ENCODE measurements around the gene C2CD4D. TPM values are rescaled to one million over a fixed set of nuclear protein-coding genes. Genes with fewer than 3 reads are reported as not detected.

C2CD4D gene
- total RNA-seq, 1 experiment from 2014 or later: 1.2 TPM

GRCh38 chr1:151847867-151848596 is 8.4 kb upstream of the C2CD4D start:
- ChIA-PET POLR2A (interaction anchor here (0.6 to 0.7 kb wide), 3 partner anchors 8 to 1641 kb away, joined by 3 to 4 read pairs (median 4); no protein-coding TSS in a partner anchor), CTCF (no interaction called here)
- BruUV-seq (replicated peaks): no TSS peak
- Histone ChIP-seq H3K4me3 (ENCODE audit: low read depth in 2 of 2, low read length in 2 of 2) (no peak overlapping the region), H3K27me3 (ENCODE audit: control insufficient read depth, insufficient read depth, low read length) (no peaks in the 10 kb centered on the region), H3K36me3 (ENCODE audit: control insufficient read depth, insufficient read depth, low read length) (no peaks in the 10 kb centered on the region), H3K4me1 (ENCODE audit: control insufficient read depth, insufficient read depth, low read length) (no peaks in the 10 kb centered on the region), H3K9me3 (ENCODE audit: control insufficient read depth, insufficient read depth, low read depth, low read length) (no peaks in the 10 kb centered on the region), H3K27ac (ENCODE audit: low read length) (no peak overlapping the region)
- TF ChIP-seq, protein P1, sequence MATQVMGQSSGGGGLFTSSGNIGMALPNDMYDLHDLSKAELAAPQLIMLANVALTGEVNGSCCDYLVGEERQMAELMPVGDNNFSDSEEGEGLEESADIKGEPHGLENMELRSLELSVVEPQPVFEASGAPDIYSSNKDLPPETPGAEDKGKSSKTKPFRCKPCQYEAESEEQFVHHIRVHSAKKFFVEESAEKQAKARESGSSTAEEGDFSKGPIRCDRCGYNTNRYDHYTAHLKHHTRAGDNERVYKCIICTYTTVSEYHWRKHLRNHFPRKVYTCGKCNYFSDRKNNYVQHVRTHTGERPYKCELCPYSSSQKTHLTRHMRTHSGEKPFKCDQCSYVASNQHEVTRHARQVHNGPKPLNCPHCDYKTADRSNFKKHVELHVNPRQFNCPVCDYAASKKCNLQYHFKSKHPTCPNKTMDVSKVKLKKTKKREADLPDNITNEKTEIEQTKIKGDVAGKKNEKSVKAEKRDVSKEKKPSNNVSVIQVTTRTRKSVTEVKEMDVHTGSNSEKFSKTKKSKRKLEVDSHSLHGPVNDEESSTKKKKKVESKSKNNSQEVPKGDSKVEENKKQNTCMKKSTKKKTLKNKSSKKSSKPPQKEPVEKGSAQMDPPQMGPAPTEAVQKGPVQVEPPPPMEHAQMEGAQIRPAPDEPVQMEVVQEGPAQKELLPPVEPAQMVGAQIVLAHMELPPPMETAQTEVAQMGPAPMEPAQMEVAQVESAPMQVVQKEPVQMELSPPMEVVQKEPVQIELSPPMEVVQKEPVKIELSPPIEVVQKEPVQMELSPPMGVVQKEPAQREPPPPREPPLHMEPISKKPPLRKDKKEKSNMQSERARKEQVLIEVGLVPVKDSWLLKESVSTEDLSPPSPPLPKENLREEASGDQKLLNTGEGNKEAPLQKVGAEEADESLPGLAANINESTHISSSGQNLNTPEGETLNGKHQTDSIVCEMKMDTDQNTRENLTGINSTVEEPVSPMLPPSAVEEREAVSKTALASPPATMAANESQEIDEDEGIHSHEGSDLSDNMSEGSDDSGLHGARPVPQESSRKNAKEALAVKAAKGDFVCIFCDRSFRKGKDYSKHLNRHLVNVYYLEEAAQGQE (IDR thresholded peaks at IDR 0.05; ENCODE audit: insufficient read depth in 1 of 2, low read depth in 2 of 2, low read length in 1 of 2): no peak
- TF ChIP-seq POLR2AphosphoS5 (IDR thresholded peaks at IDR 0.05; ENCODE audit: low read depth, low read length): no peak
- no peak for TF ChIP-seq SIN3A (IDR thresholded peaks at IDR 0.05; ENCODE audit: borderline replicate concordance, insufficient read depth, low read depth, low read length)
- TF ChIP-seq, protein P2, sequence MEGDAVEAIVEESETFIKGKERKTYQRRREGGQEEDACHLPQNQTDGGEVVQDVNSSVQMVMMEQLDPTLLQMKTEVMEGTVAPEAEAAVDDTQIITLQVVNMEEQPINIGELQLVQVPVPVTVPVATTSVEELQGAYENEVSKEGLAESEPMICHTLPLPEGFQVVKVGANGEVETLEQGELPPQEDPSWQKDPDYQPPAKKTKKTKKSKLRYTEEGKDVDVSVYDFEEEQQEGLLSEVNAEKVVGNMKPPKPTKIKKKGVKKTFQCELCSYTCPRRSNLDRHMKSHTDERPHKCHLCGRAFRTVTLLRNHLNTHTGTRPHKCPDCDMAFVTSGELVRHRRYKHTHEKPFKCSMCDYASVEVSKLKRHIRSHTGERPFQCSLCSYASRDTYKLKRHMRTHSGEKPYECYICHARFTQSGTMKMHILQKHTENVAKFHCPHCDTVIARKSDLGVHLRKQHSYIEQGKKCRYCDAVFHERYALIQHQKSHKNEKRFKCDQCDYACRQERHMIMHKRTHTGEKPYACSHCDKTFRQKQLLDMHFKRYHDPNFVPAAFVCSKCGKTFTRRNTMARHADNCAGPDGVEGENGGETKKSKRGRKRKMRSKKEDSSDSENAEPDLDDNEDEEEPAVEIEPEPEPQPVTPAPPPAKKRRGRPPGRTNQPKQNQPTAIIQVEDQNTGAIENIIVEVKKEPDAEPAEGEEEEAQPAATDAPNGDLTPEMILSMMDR (IDR thresholded peaks at IDR 0.05): no peak
- no peak for TF ChIP-seq TCF7L2 (IDR thresholded peaks at IDR 0.05; ENCODE audit: low read depth, low read length)
- intact Hi-C loops (cut with micrococcal nuclease; ENCODE audit: unreplicated experiment) (no loop called here), in situ Hi-C loops (cut with HindIII; ENCODE audit: low pct_unique_long_range_greater_than_20kb, low sequenced_read_pairs) (no loop called here)
- no peak for DNase-seq (ENCODE audit: low read depth, low spot score)
- ATAC-seq: no peak

- CTCF ChIA-PET: no interaction called here
Observed at GRCh38 chr1:151846686-151847237, 7.1 kb upstream of the C2CD4D start.

More at GRCh38 chr1:151846686-151847237, 7.1 kb upstream of the C2CD4D start:
- no peak overlapping the region for H3K27ac ChIP-seq (ENCODE audit: low read length)
- H3K36me3 ChIP-seq (ENCODE audit: control insufficient read depth, insufficient read depth, low read length): no peaks in the 10 kb centered on the region
- no peaks in the 10 kb centered on the region for H3K27me3 ChIP-seq (ENCODE audit: control insufficient read depth, insufficient read depth, low read length)
- ATAC-seq (no peak), DNase-seq (ENCODE audit: low read depth, low spot score) (no peak)
- intact Hi-C loops (cut with micrococcal nuclease; ENCODE audit: unreplicated experiment): no loop called here
- no peaks in the 10 kb centered on the region for H3K4me1 ChIP-seq (ENCODE audit: control insufficient read depth, insufficient read depth, low read length)
- H3K9me3 ChIP-seq (ENCODE audit: control insufficient read depth, insufficient read depth, low read depth, low read length): no peaks in the 10 kb centered on the region
- POLR2A ChIA-PET: no interaction called here
- TF ChIP-seq POLR2AphosphoS5 (IDR thresholded peaks at IDR 0.05; ENCODE audit: low read depth, low read length): no peak
- no peak for TF ChIP-seq TCF7L2 (IDR thresholded peaks at IDR 0.05; ENCODE audit: low read depth, low read length)
- TF ChIP-seq SIN3A (IDR thresholded peaks at IDR 0.05; ENCODE audit: borderline replicate concordance, insufficient read depth, low read depth, low read length): no peak
- TF ChIP-seq, protein P2 (IDR thresholded peaks at IDR 0.05): no peak
- TF ChIP-seq, protein P1 (IDR thresholded peaks at IDR 0.05; ENCODE audit: insufficient read depth in 1 of 2, low read depth in 2 of 2, low read length in 1 of 2): no peak
- no TSS peak for BruUV-seq (replicated peaks)
- no peak overlapping the region for H3K4me3 ChIP-seq (ENCODE audit: low read depth in 2 of 2, low read length in 2 of 2)
- in situ Hi-C loops (cut with HindIII; ENCODE audit: low pct_unique_long_range_greater_than_20kb, low sequenced_read_pairs): no loop called here

Data from Panc1 (cell line).